Breast epithelium (tissue), 4 donors: ENCODE measurements around the gene SYT5. TPM values are rescaled to one million over a fixed set of nuclear protein-coding genes. Genes with fewer than 3 reads are reported as not detected.

Experiments
- DNase-seq, 2 donors: peaks; one replicate each; pipeline ENCODE4 v3.0.0-alpha.2; 2019; ENCODE audit warnings: low spot score in 2 of 2
- H3K27ac ChIP-seq, 2 donors: fragments of 200-600 bp; sonication (generic) in 1 of 2; one replicate each; pipeline ENCODE4 v1.5.1; 2016 to 2019; ENCODE audit warnings: mild to moderate bottlenecking in 1 of 2
- H3K27me3 ChIP-seq, 2 donors: fragments of 200-600 bp; sonication (generic) in 1 of 2; one replicate each; pipeline versions ENCODE4 v1.5.1 to v1.6.0; 2017 to 2019; ENCODE audit warnings: control low read depth in 1 of 2, mild to moderate bottlenecking in 1 of 2
- H3K36me3 ChIP-seq: fragments of 200-600 bp; one replicate; pipeline ENCODE4 v1.5.1; 2019
- H3K4me1 ChIP-seq, 2 donors: fragments of 200-600 bp; sonication (generic); one replicate each; pipeline ENCODE4 v1.5.1; 2016 to 2019; ENCODE audit warnings: control low read depth in 1 of 2
- H3K4me3 ChIP-seq, 3 donors: fragments of 200-600 bp; sonication (generic); 1 replicate in 2 of 3; 2 replicates in 1 of 3; pipeline ENCODE4 v1.5.1; 2016 to 2019; ENCODE audit warnings: mild to moderate bottlenecking in 3 of 3, moderate library complexity in 2 of 3
- H3K9me3 ChIP-seq, 2 donors: fragments of 200-600 bp; sonication (generic) in 1 of 2; one replicate each; pipeline ENCODE4 v1.5.1; 2016 to 2019; ENCODE audit warnings: control low read depth in 1 of 2
- POLR2A ChIP-seq: fragments of 450-650 bp; IDR thresholded peaks from one replicate; pipeline ENCODE4 v1.6.1; 2016; ENCODE audit warnings: antibody characterized with exemption, mild to moderate bottlenecking, moderate library complexity
- POLR2AphosphoS5 ChIP-seq, 3 donors: sonication (generic); formaldehyde crosslinking; IDR thresholded peaks; one replicate each; pipeline ENCODE4 v1.6.1; 2017; ENCODE audit warnings: antibody characterized with exemption in 3 of 3
- intact Hi-C: fragments of 100-400 bp; cut with DNase I; formaldehyde crosslinking; loops from one replicate; pipeline ENCODE4 v1.15.1; 2023; ENCODE audit warnings: low total_unique reads
- total RNA-seq, 3 donors: library from RNA; depleted of rRNA; stranded (reverse); fragments of >200 nt; gene quantifications; one replicate each; pipeline ENCODE4 v1.1.0, GENCODE V29; 2016
- TF ChIP-seq, protein P1 (sequence below), 3 donors: fragments of 450-650 bp; IDR thresholded peaks; one replicate each; pipeline ENCODE4 v1.5.1; 2016 to 2017; ENCODE audit warnings: antibody characterized with exemption in 3 of 3, mild to moderate bottlenecking in 3 of 3, moderate library complexity in 3 of 3

The SYT5 gene
- total RNA-seq, 3 donors from 2014 or later: under 0.01 TPM; not detected in 2

DNA sequence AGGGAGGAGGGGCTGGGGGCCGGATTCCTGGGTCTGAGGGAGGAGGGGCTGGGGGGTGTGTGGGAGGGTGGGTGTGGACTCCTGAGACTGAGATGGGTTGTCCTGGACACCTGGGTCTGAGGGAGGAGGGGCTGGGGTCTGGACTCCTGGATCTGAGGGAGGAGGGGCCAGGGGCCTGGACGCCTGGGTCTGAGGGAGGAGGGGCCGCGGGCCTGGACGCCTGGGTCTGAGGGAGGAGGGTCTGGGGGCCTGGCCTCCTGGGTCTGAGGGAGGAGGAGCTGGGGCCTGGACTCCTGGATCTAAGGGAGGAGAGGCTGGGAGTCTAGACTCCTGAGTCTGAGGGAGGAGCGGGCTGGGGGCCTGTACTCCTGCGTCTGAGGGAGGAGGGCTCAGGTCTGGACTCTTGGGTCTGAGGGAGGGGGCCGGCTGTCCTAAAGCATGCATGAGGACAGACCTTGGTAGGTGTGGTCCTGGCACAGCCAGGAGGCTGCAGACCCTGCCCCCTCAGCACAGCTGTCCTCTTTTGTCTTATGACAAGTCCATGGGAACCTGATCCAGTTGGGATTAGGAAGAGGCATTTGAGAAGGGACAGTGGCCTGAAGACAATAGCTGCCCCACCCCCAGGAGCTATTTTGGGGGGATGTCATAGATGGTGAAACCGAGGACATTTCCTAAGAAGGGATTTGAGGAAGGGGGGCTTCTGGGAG lies 32.4 kb downstream of the SYT5 start:
- no peak overlapping the region for H3K27ac ChIP-seq
- no peaks in the 10 kb centered on the region for H3K9me3 ChIP-seq
- no peaks in the 10 kb centered on the region for H3K4me1 ChIP-seq
- H3K4me3 ChIP-seq: no peak overlapping the region
- H3K36me3 ChIP-seq: no peaks in the 10 kb centered on the region
- no peak for DNase-seq
- intact Hi-C loops: loop anchor here (5.0 kb wide), 1 partner anchor 95 kb away; no protein-coding TSS in a partner anchor
- TF ChIP-seq POLR2A: no peak
- no peak for TF ChIP-seq POLR2AphosphoS5 (IDR thresholded peaks at IDR 0.05)
- TF ChIP-seq, protein P1, sequence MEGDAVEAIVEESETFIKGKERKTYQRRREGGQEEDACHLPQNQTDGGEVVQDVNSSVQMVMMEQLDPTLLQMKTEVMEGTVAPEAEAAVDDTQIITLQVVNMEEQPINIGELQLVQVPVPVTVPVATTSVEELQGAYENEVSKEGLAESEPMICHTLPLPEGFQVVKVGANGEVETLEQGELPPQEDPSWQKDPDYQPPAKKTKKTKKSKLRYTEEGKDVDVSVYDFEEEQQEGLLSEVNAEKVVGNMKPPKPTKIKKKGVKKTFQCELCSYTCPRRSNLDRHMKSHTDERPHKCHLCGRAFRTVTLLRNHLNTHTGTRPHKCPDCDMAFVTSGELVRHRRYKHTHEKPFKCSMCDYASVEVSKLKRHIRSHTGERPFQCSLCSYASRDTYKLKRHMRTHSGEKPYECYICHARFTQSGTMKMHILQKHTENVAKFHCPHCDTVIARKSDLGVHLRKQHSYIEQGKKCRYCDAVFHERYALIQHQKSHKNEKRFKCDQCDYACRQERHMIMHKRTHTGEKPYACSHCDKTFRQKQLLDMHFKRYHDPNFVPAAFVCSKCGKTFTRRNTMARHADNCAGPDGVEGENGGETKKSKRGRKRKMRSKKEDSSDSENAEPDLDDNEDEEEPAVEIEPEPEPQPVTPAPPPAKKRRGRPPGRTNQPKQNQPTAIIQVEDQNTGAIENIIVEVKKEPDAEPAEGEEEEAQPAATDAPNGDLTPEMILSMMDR (IDR thresholded peaks at IDR 0.05): no peak
- H3K27me3 ChIP-seq: peaks cover 7 to 74% of the 10 kb centered on the region in 2 donors

DNA sequence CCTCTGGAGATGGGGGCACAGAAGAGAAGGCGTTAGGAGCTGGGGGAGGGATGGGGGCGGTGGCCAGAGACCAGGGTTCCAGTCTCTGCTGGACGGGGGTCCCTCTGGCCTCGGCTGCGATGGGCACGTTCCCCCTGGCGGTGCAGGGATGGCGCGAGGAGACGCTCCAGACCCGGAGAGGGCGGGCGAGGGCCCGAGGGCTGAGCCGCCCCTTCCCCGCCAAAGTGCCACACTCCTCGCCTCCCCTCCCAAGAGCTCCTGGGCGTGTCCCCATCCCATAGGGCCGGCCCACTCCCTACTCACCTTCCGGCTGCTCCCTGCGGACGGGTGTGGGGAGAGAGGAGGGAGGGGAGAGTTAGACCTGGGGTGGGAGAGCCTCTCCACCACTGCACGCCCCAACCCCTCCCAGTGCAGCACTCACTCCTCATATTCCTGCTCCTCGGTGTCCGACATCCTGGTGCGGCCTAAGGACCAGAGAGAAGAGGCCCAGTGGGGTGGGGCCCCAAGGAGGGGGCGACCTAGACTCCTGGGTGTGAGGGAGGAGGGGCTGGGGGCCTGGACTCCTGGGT lies 33.3 kb downstream of the SYT5 start:
- intact Hi-C loops: loop anchor here (5.0 kb wide), 1 partner anchor 96 kb away; no protein-coding TSS in a partner anchor
- H3K27me3 ChIP-seq: peaks cover 7 to 84% of the 10 kb centered on the region in 2 donors

DNA sequence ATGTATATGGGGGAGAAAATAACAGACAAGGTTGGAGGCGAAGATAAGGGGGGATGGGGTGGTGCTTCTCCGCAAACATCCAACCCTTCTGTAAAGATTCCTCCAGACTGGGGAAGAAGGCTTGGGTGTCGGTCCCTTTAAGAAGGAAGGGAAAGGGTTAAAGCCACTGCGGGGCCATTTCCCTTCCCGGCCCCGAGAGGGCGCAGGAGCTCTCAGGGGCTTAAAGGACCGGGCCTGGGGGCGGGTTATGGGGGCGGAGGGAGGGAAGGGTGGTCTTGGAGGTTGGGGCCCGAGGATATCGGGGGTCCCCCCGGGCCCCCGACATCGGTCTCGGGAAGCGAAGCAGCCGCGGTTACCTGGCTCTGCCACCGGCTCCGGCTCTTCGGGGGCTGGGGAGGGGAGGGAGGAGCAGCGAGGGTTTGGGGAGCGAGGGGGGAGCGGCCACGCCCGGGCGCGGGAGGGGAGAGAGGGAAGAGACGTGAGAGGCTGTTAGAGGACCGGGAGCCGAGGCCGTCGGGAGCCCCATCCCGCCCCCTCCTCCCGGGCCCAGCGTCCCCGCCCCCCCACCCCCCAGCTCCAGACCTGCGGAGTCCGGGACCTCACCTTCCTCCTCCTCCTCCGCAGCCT lies 33.9 kb downstream of the SYT5 start:
- no peaks in the 10 kb centered on the region for H3K4me1 ChIP-seq
- peak overlapping the region in 2 of 3 donors; percentile 37 to 64 for H3K4me3 ChIP-seq
- no peaks in the 10 kb centered on the region for H3K9me3 ChIP-seq
- no peak for TF ChIP-seq POLR2AphosphoS5 (IDR thresholded peaks at IDR 0.05)
- TF ChIP-seq POLR2A: no peak
- TF ChIP-seq, protein P1 (IDR thresholded peaks at IDR 0.05): no peak
- intact Hi-C loops: loop anchor here (5.0 kb wide), 1 partner anchor 96 kb away; no protein-coding TSS in a partner anchor
- no peak overlapping the region for H3K27ac ChIP-seq
- peaks cover 7 to 82% of the 10 kb centered on the region in 2 donors for H3K27me3 ChIP-seq
- H3K36me3 ChIP-seq: no peaks in the 10 kb centered on the region
- no peak for DNase-seq

More for the DNA sequence above, 33.3 kb downstream of the SYT5 start:
- H3K36me3 ChIP-seq: no peaks in the 10 kb centered on the region
- no peak for DNase-seq
- no peak for TF ChIP-seq POLR2AphosphoS5 (IDR thresholded peaks at IDR 0.05)
- TF ChIP-seq POLR2A: no peak
- TF ChIP-seq, protein P1 (IDR thresholded peaks at IDR 0.05): no peak
- H3K27ac ChIP-seq: no peak overlapping the region
- H3K9me3 ChIP-seq: no peaks in the 10 kb centered on the region
- H3K4me1 ChIP-seq: no peaks in the 10 kb centered on the region
- peak overlapping the region in 2 of 3 donors; percentile 37 to 64 for H3K4me3 ChIP-seq

GRCh38 chr19:55145232-55145631 lies 34.9 kb downstream of the SYT5 start:
- intact Hi-C loops: loop anchor here (5.0 kb wide), 1 partner anchor 97 kb away; no protein-coding TSS in a partner anchor
- DNase-seq: no peak
- H3K9me3 ChIP-seq: no peaks in the 10 kb centered on the region
- no peaks in the 10 kb centered on the region for H3K36me3 ChIP-seq
- peaks cover 7 to 87% of the 10 kb centered on the region in 2 donors for H3K27me3 ChIP-seq
- H3K4me3 ChIP-seq: no peak overlapping the region
- no peak for TF ChIP-seq POLR2AphosphoS5 (IDR thresholded peaks at IDR 0.05)
- no peak for TF ChIP-seq POLR2A
- TF ChIP-seq, protein P1 (IDR thresholded peaks at IDR 0.05): no peak
- no peaks in the 10 kb centered on the region for H3K4me1 ChIP-seq
- no peak overlapping the region for H3K27ac ChIP-seq

GRCh38 chr19:55141696-55142095 lies 38.4 kb downstream of the SYT5 start:
- H3K27me3 ChIP-seq: peaks cover 7 to 66% of the 10 kb centered on the region in 2 donors
- no peaks in the 10 kb centered on the region for H3K36me3 ChIP-seq
- intact Hi-C loops: no loop called here
- H3K9me3 ChIP-seq: no peaks in the 10 kb centered on the region
- H3K27ac ChIP-seq: no peak overlapping the region
- no peak overlapping the region for H3K4me3 ChIP-seq
- DNase-seq: no peak
- TF ChIP-seq POLR2AphosphoS5 (IDR thresholded peaks at IDR 0.05) (no peak), POLR2A (no peak)
- TF ChIP-seq, protein P1 (IDR thresholded peaks at IDR 0.05): no peak
- H3K4me1 ChIP-seq: no peaks in the 10 kb centered on the region
